Fibroblast of lung (primary cell): Measurements from ENCODE around the gene CDKN2B-AS1.

Experiments
- EZH2 ChIP-seq: IDR thresholded peaks from 2 replicates; pipeline ENCODE4 v1.5.1; 2012; ENCODE audit warnings: low read length, control low read depth, mild to moderate bottlenecking; ENCODE audit errors: missing control alignments
- TF ChIP-seq, protein P1 (sequence below), 2 donors: IDR thresholded peaks in 1 of 2; conservative IDR thresholded peaks in 1 of 2; 1 replicate in 1 of 2; 2 replicates in 1 of 2; pipeline ENCODE4 v1.5.1; 2011 to 2012; ENCODE audit warnings: low read length in 2 of 2, control low read depth in 1 of 2, inconsistent platforms in 1 of 2, low read depth in 1 of 2, mild to moderate bottlenecking in 1 of 2

DNA sequence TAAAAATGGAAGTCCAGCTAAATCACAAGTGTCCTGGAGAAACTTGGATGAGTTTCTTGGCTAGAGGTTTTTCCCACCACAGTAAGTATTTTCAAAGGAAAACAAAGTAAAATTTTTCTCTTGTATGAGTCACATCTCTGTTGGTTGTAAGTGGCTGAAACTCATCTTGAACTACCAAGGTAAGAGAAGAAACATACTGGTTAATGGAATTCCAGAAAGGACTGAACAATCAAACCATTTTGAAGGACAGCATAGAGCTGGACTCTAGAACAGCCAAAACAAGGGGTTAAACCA is 117.3 kb downstream of the CDKN2B-AS1 start:
- TF ChIP-seq, protein P1, sequence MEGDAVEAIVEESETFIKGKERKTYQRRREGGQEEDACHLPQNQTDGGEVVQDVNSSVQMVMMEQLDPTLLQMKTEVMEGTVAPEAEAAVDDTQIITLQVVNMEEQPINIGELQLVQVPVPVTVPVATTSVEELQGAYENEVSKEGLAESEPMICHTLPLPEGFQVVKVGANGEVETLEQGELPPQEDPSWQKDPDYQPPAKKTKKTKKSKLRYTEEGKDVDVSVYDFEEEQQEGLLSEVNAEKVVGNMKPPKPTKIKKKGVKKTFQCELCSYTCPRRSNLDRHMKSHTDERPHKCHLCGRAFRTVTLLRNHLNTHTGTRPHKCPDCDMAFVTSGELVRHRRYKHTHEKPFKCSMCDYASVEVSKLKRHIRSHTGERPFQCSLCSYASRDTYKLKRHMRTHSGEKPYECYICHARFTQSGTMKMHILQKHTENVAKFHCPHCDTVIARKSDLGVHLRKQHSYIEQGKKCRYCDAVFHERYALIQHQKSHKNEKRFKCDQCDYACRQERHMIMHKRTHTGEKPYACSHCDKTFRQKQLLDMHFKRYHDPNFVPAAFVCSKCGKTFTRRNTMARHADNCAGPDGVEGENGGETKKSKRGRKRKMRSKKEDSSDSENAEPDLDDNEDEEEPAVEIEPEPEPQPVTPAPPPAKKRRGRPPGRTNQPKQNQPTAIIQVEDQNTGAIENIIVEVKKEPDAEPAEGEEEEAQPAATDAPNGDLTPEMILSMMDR (conservative IDR thresholded peaks at IDR 0.05 in 1 of 2, IDR thresholded peaks at IDR 0.05 in 1 of 2; ENCODE audit: low read depth in 1 of 2, low read length in 2 of 2), result no peak
- no peak for TF ChIP-seq EZH2
